Right atrium auricular region (tissue), 2 donors: Measurements from ENCODE around the gene CCHCR1. TPM values are rescaled to one million over a fixed set of nuclear protein-coding genes. Genes with fewer than 3 reads are reported as not detected.
"Not testable (repeated sequence)": the region's sequence is repeated elsewhere in the genome, so short reads cannot be mapped to it uniquely, and the experiment has no call there.

ENCODE experiments used
- DNase-seq: peaks from one replicate; pipeline ENCODE4 v3.0.0-alpha.2; 2019; ENCODE audit warnings: low spot score
- H3K27ac ChIP-seq, 2 donors: fragments of 200-600 bp; sonication (generic); 1 replicate in 1 of 2; 2 replicates in 1 of 2; pipeline ENCODE4 v1.5.1; 2016 to 2019
- H3K27me3 ChIP-seq, 2 donors: fragments of 200-600 bp; sonication (generic); one replicate each; pipeline versions ENCODE4 v1.5.1 to v1.6.0; 2017 to 2019
- H3K36me3 ChIP-seq: fragments of 200-600 bp; sonication (generic); one replicate; pipeline ENCODE4 v1.5.1; 2016
- H3K4me1 ChIP-seq, 2 donors: fragments of 200-600 bp; sonication (generic); one replicate each; pipeline versions ENCODE4 v1.5.1 to v1.6.0; 2017 to 2019
- H3K4me3 ChIP-seq, 2 donors: fragments of 200-600 bp; sonication (generic); 1 replicate in 1 of 2; 2 replicates in 1 of 2; pipeline ENCODE4 v1.5.1; 2017 to 2019; ENCODE audit warnings: mild to moderate bottlenecking in 1 of 2, moderate library complexity in 1 of 2
- H3K9me3 ChIP-seq, 2 donors: fragments of 200-600 bp; sonication (generic); one replicate each; pipeline ENCODE4 v1.5.1; 2019
- CTCF ChIP-seq, 2 donors: fragments of 200-600 bp; sonication (generic); IDR thresholded peaks; one replicate each; pipeline ENCODE4 v1.5.1; 2019; ENCODE audit warnings: antibody characterized with exemption in 2 of 2
- total RNA-seq, 2 donors: library from RNA; depleted of rRNA; stranded (reverse); fragments of >200 nt; gene quantifications; one replicate each; pipeline ENCODE4 v1.1.0, GENCODE V29; 2016

The CCHCR1 gene
- total RNA-seq, 2 donors from 2014 or later: 7.6 to 9.1 TPM

- H3K36me3 ChIP-seq: no peaks in the 10 kb centered on the region
- H3K9me3 ChIP-seq: peaks cover 0 to 9% of the 10 kb centered on the region in 2 donors
- H3K4me1 ChIP-seq: peaks cover 0 to 30% of the 10 kb centered on the region in 2 donors
- no peaks in the 10 kb centered on the region for H3K27me3 ChIP-seq
- no peak for TF ChIP-seq CTCF (IDR thresholded peaks at IDR 0.05)
- peak overlapping the region; percentile 73 to 75 for H3K27ac ChIP-seq
- no peak overlapping the region for H3K4me3 ChIP-seq
- DNase-seq: no peak
Measured at GRCh38 chr6:31202259-31203166, 44.9 kb upstream of the CCHCR1 start.

GRCh38 chr6:31199105-31199452, 41.5 kb upstream of the CCHCR1 start:
- H3K4me3 ChIP-seq, H3K9me3 ChIP-seq, H3K27me3 ChIP-seq, DNase-seq, H3K36me3 ChIP-seq: not testable (repeated sequence)
- H3K27ac ChIP-seq: peak overlapping the region; percentile 92 to 96
- peaks cover 0 to 25% of the 10 kb centered on the region in 2 donors for H3K4me1 ChIP-seq

- no peaks in the 10 kb centered on the region for H3K27me3 ChIP-seq
- TF ChIP-seq CTCF (IDR thresholded peaks at IDR 0.05): no peak
- peaks cover 0 to 9% of the 10 kb centered on the region in 2 donors for H3K9me3 ChIP-seq
- peak; percentile 97 for DNase-seq
- H3K4me1 ChIP-seq: peaks cover 0 to 16% of the 10 kb centered on the region in 2 donors
- peak overlapping the region; percentile 62 to 71 for H3K4me3 ChIP-seq
- H3K27ac ChIP-seq: peak overlapping the region; percentile 92 to 96
- no peaks in the 10 kb centered on the region for H3K36me3 ChIP-seq
Measured at GRCh38 chr6:31197559-31198305, 40.1 kb upstream of the CCHCR1 start.

DNA sequence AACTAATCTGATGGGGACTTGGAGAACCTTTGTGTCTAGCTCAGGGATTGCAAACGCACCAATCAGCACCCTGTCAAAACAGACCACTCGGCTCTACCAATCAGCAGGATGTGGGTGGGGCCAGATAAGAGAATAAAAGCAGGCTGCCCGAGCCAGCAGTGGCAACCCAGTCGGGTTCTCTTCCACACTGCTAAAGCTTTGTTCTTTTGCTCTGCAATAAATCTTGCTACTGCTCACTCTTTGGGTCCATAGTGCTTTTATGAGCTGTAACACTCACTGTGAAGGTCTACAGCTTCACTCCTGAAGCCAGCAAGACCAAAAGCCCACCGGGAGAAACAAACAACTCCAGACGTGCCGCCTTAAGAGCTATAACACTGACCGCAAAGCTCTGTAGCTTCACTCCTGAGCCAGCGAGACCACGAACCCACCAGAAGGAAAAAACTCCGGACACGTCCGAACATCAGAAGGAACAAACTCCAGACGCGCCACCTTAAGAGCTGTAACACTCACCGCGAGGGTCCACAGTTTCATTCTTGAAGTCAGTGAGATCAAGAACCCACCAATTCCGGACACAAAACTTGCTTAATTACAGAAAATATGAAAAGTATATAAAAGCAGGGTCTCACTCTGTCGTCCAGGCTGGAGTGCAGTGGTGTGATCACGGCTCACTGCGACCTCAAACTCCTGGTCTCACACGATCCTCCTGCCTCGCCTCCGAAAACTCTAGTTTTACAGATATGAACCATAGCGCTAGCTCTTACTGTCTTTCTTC, 38.8 kb upstream of the CCHCR1 start:
- not testable (repeated sequence) for H3K9me3 ChIP-seq, H3K36me3 ChIP-seq, H3K27me3 ChIP-seq, DNase-seq, H3K4me1 ChIP-seq
- H3K4me3 ChIP-seq: peak overlapping the region; percentile 62 to 71
- H3K27ac ChIP-seq: peak overlapping the region; percentile 92 to 96

GRCh38 chr6:31195308-31195979, 37.8 kb upstream of the CCHCR1 start:
- not testable (repeated sequence) for H3K4me3 ChIP-seq, H3K36me3 ChIP-seq, DNase-seq, H3K27me3 ChIP-seq, H3K9me3 ChIP-seq, H3K27ac ChIP-seq, H3K4me1 ChIP-seq

GRCh38 chr6:31194061-31194834, 36.6 kb upstream of the CCHCR1 start:
- TF ChIP-seq CTCF (IDR thresholded peaks at IDR 0.05): no peak
- no peak for DNase-seq
- Histone ChIP-seq H3K36me3 (no peaks in the 10 kb centered on the region), H3K4me1 (peaks cover 0 to 10% of the 10 kb centered on the region in 2 donors), H3K27ac (no peak overlapping the region), H3K27me3 (no peaks in the 10 kb centered on the region), H3K9me3 (no peaks in the 10 kb centered on the region), H3K4me3 (no peak overlapping the region)
